ACC112 (cell line): ENCODE data around the gene DLGAP4.

Experiments
- H2AFZ ChIP-seq: fragments of 200-600 bp; sonication (generic); one replicate; pipeline ENCODE4 v1.6.0; 2017; ENCODE audit warnings: antibody characterized with exemption, low read length; ENCODE audit not compliant: unreplicated experiment
- H3K27ac ChIP-seq: fragments of 200-600 bp; sonication (generic); 2 replicates; pipeline ENCODE4 v1.5.1; 2014; ENCODE audit warnings: low read depth, mild to moderate bottlenecking, antibody characterized with exemption, low read length, moderate library complexity
- H3K27me3 ChIP-seq: fragments of 200-600 bp; sonication (generic); 2 replicates; pipeline ENCODE4 v1.6.1; 2014; ENCODE audit warnings: mild to moderate bottlenecking, antibody characterized with exemption, low read length, moderate library complexity, mixed read lengths; ENCODE audit not compliant: insufficient read depth
- H3K36me3 ChIP-seq: fragments of 200-600 bp; sonication (generic); 2 replicates; pipeline ENCODE4 v1.6.1; 2016; ENCODE audit warnings: mild to moderate bottlenecking, antibody characterized with exemption, low read length, moderate library complexity, mixed read lengths; ENCODE audit not compliant: insufficient read depth
- H3K4me1 ChIP-seq: fragments of 200-600 bp; sonication (generic); one replicate; pipeline ENCODE4 v1.6.1; 2016; ENCODE audit warnings: low read length, mixed read lengths; ENCODE audit not compliant: insufficient read depth, unreplicated experiment, control insufficient read depth
- H3K4me3 ChIP-seq: fragments of 200-600 bp; sonication (generic); 2 replicates; pipeline ENCODE4 v1.5.1; 2014; ENCODE audit warnings: mild to moderate bottlenecking, low read depth, low read length
- H3K79me2 ChIP-seq: fragments of 200-600 bp; sonication (generic); one replicate; pipeline ENCODE4 v1.6.0; 2016; ENCODE audit warnings: low read length; ENCODE audit not compliant: control insufficient read depth, unreplicated experiment, insufficient read depth

Gene DLGAP4

GRCh38 chr20:36268440-36269342 lies 37.4 kb upstream of the DLGAP4 start:
- H2AFZ ChIP-seq = no peak overlapping the region
- H3K27me3 ChIP-seq = no peaks in the 10 kb centered on the region
- H3K79me2 ChIP-seq = no peaks in the 10 kb centered on the region
- H3K27ac ChIP-seq = no peak overlapping the region
- H3K4me3 ChIP-seq = no peak overlapping the region
- no peaks in the 10 kb centered on the region for H3K36me3 ChIP-seq
- no peaks in the 10 kb centered on the region for H3K4me1 ChIP-seq

- H3K4me3 ChIP-seq = no peak overlapping the region
- no peak overlapping the region for H3K27ac ChIP-seq
- no peaks in the 10 kb centered on the region for H3K4me1 ChIP-seq
- no peaks in the 10 kb centered on the region for H3K27me3 ChIP-seq
- H3K79me2 ChIP-seq = no peaks in the 10 kb centered on the region
- no peak overlapping the region for H2AFZ ChIP-seq
- no peaks in the 10 kb centered on the region for H3K36me3 ChIP-seq
Measured at GRCh38 chr20:36269507-36269906, 36.6 kb upstream of the DLGAP4 start.

- Histone ChIP-seq H2AFZ (no peak overlapping the region), H3K4me1 (no peaks in the 10 kb centered on the region), H3K27me3 (peaks cover 4% of the 10 kb centered on the region), H3K4me3 (no peak overlapping the region), H3K36me3 (no peaks in the 10 kb centered on the region), H3K27ac (no peak overlapping the region), H3K79me2 (no peaks in the 10 kb centered on the region)
Measured at GRCh38 chr20:36270744-36271638, 35.1 kb upstream of the DLGAP4 start.

GRCh38 chr20:36271639-36272546 lies 34.2 kb upstream of the DLGAP4 start:
- H3K79me2 ChIP-seq = no peaks in the 10 kb centered on the region
- no peak overlapping the region for H2AFZ ChIP-seq
- H3K4me3 ChIP-seq = no peak overlapping the region

GRCh38 chr20:36272547-36273220 lies 33.5 kb upstream of the DLGAP4 start:
- H3K4me1 ChIP-seq = no peaks in the 10 kb centered on the region
- no peak overlapping the region for H2AFZ ChIP-seq
- no peaks in the 10 kb centered on the region for H3K79me2 ChIP-seq
- H3K27me3 ChIP-seq = peaks cover 11% of the 10 kb centered on the region
- no peak overlapping the region for H3K27ac ChIP-seq
- no peak overlapping the region for H3K4me3 ChIP-seq
- H3K36me3 ChIP-seq = no peaks in the 10 kb centered on the region

More at GRCh38 chr20:36271639-36272546, 34.2 kb upstream of the DLGAP4 start:
- Histone ChIP-seq H3K27ac (no peak overlapping the region), H3K36me3 (no peaks in the 10 kb centered on the region), H3K27me3 (peaks cover 4% of the 10 kb centered on the region), H3K4me1 (no peaks in the 10 kb centered on the region)

- no peaks in the 10 kb centered on the region for H3K36me3 ChIP-seq
- H3K27me3 ChIP-seq = peaks cover 19% of the 10 kb centered on the region
- no peaks in the 10 kb centered on the region for H3K4me1 ChIP-seq
- no peak overlapping the region for H3K27ac ChIP-seq
- H3K79me2 ChIP-seq = no peaks in the 10 kb centered on the region
- no peak overlapping the region for H3K4me3 ChIP-seq
- no peak overlapping the region for H2AFZ ChIP-seq
Measured at GRCh38 chr20:36273414-36274180, 32.5 kb upstream of the DLGAP4 start.

GRCh38 chr20:36274181-36274841 lies 31.8 kb upstream of the DLGAP4 start:
- Histone ChIP-seq H3K27me3 (peaks cover 24% of the 10 kb centered on the region), H3K36me3 (no peaks in the 10 kb centered on the region), H3K4me1 (no peaks in the 10 kb centered on the region), H3K27ac (no peak overlapping the region), H3K79me2 (no peaks in the 10 kb centered on the region), H2AFZ (no peak overlapping the region), H3K4me3 (no peak overlapping the region)

- no peaks in the 10 kb centered on the region for H3K36me3 ChIP-seq
- no peak overlapping the region for H2AFZ ChIP-seq
- no peak overlapping the region for H3K4me3 ChIP-seq
- no peaks in the 10 kb centered on the region for H3K4me1 ChIP-seq
- H3K79me2 ChIP-seq = no peaks in the 10 kb centered on the region
- peaks cover 31% of the 10 kb centered on the region for H3K27me3 ChIP-seq
- H3K27ac ChIP-seq = no peak overlapping the region
Measured at GRCh38 chr20:36275011-36275410, 31.1 kb upstream of the DLGAP4 start.
